GM18505 (cell line): ENCODE results near the gene ACTL7B.

Experiments used
- ATAC-seq: cut with Tn5 transposase; IDR thresholded peaks from one replicate; pipeline ENCODE4 v1.9.1; 2021; ENCODE audit not compliant: unreplicated experiment
- POLR2A ChIP-seq: IDR thresholded peaks from 4 replicates; pipeline ENCODE4 v1.6.1; 2011; ENCODE audit warnings: borderline replicate concordance; ENCODE audit not compliant: insufficient read depth, insufficient read length; ENCODE audit errors: extremely low read depth

Gene ACTL7B

DNA sequence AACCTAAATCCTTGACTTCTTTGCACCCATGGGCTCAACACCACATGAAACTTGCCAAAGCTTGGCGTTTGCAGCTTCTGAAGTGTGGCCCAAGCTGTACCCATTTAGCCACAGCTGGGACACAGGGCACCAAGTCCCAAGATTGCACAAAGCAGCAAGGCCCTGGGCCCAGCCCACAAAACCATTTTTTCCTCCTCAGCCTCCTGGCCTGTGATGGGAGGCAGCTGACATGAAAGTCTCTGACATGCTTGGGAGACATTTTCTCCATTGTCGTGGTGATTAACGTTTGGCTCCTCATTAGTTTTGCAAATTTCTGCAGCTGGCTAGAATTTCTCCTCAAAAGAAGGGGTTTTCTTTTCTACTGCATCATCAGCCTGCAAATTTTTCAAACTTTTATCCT lies 32.0 kb downstream of the ACTL7B start:
- no peak for ATAC-seq
- TF ChIP-seq POLR2A: no peak

DNA sequence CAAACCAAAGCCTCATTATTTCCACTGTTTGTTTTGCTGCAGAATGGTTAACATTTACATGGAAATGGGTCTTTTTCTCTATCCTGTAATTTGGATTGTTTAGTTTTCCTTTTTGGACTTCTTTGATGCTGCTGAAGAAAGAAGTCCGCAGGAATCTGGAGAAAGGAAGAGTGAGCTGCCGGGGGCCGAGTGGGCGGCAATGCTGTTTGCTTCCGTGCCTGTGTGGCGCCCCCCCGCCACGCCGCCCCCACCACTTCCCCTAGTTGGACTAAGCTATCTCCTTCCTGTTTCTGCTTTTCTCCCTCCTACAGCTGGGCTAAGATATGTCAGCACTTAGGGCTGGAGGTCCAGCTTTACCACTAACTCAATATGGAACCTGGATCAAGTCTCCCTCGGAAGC lies 39.7 kb downstream of the ACTL7B start:
- no peak for ATAC-seq
- TF ChIP-seq POLR2A: no peak

DNA sequence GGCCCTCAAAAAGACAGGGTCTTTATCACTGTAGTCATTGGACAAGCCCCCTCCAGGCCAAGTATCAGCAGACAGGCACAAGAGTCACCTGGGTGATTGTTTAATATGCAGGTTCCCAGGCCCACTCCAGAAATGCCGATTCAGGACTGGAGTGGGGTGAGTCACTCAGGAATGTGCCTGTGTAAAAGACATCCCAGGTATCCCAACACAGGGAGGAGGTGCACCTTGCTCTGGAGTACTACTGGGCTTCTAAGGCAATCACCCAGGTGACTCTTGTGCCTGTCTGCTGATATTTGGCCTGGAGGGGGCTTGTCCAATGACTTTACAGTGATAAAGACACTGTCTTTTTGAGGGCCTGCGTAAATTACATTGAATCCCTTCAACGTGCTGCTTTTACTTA lies 40.6 kb downstream of the ACTL7B start:
- no peak for TF ChIP-seq POLR2A
- no peak for ATAC-seq

DNA sequence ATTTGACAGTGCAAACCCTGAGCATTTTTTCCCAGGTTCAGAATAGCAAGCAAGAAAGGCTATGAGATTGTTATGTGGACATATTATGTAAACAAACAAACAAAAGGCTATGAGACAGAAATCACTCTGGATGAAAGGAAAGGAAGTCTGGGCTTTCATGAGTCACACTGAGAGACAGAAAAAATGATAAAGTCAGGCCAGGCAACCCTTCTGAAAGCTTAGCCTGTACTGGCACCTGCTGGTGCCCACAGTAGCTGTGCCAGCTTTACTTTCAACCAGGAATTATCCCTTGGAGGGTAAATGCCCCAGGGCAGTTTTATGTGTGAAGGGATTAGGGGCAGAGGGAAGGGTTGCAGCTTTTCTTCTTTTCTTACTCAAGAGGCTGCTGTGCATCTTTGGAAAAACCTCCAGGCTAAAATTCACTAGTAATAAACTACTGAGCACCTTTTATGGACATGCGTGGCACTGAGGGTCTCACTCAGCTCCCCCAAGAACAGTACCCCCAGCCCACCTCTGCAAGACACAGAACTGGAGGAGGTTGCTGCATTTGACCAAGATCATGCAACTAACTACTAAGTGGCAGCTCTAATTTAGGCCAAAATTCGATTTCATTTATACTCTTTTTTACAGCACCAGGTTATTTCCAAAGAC lies 41.7 kb downstream of the ACTL7B start:
- ATAC-seq: no peak
- no peak for TF ChIP-seq POLR2A

DNA sequence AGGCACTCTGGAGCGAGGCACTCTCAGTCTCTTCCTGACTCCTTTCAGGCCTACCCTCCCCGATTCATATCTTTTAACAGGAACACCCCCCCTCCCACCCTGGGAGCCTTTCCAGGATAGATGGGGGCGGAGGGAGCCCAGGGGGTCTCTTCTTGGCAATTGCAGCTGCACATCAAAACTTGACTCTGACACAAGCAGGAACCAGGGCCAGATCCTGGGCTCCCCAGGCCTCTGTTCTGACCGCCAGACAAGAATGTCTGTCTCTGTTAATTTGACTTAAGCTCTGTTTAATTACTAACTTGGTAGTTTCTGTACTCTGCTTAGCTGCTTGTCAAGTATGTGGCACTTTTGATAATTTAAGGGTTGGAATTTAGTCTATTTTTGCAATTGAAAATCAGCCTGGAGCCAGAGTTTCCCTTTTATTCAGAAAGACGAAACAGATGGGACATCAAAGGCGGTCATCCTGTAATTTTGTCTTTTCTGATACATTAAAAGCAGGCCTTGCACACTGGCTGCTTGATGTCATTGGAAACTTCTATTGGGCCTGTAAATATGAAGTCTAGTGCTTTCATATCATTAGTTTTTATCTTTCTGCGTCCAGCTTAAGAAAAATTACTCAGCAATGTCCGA lies 43.3 kb downstream of the ACTL7B start:
- ATAC-seq: no peak
- no peak for TF ChIP-seq POLR2A

DNA sequence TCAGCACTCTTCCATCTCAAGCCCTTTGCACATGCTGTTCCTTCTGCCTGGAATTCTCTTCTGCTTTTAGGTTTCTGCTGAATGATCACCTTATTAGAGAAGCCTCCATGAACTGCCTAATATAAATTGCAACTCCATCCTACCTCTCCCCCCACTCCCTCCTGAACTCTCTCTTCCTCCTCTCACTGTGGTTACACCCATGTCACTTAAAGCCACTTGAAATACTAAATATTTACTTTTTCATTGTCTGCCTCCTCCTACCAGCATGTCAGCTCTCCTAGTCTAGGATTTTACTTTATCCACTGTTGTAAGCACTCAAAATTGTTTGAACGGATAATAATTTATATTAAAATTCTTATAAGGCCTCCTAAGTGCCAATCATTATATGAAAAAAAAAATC lies 43.8 kb downstream of the ACTL7B start:
- no peak for TF ChIP-seq POLR2A
- no peak for ATAC-seq

DNA sequence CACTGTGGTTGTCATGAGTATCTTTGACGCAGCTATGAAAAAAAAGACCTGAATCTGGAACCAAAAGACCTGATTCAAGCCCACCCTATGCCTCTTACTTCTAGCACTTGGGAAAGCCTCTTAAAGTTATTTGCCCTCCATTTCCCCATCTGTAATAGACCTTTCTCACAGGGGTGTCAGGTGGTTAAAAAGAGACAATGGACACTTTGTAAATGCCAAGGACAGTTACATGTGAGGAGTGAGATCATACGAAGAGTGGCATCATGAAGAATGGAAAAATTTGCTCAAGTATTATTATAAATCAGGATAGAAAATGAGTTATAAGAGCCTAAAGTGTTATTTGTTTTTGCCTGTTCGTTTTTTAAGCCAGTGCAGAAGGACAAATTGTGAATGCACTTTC lies 46.5 kb downstream of the ACTL7B start:
- ATAC-seq: no peak
- no peak for TF ChIP-seq POLR2A
